ENCODE measurements around the gene ITGB5. TPM values are rescaled to one million over a fixed set of nuclear protein-coding genes. Genes with fewer than 3 reads are reported as not detected.

ITGB5 gene
- polyA plus RNA-seq, 10 donors, result 14.3 to 62.0 (median 24.1) TPM

DNA sequence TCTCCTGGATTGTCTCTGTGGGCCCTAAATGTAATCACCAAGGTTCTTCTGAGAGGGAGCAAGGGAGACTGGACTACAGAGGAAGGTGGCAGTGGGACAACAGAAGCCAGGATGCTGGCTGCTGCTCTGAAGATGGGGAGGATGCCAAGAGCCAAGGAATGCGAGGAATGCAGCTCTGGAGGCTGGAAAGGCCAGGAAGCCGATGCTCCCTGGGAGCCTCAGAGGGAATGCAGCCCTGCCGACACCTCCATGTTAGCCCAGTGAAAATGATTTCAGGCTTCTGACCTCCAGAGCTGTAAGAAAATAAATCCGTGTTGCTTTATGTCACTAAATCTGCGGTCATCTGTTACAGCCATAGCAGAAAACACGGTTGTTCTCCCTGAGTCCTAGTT, 112.8 kb downstream of the ITGB5 start:
- peak in 2 of 3 donors; percentile 70 to 72 for DNase-seq

DNA sequence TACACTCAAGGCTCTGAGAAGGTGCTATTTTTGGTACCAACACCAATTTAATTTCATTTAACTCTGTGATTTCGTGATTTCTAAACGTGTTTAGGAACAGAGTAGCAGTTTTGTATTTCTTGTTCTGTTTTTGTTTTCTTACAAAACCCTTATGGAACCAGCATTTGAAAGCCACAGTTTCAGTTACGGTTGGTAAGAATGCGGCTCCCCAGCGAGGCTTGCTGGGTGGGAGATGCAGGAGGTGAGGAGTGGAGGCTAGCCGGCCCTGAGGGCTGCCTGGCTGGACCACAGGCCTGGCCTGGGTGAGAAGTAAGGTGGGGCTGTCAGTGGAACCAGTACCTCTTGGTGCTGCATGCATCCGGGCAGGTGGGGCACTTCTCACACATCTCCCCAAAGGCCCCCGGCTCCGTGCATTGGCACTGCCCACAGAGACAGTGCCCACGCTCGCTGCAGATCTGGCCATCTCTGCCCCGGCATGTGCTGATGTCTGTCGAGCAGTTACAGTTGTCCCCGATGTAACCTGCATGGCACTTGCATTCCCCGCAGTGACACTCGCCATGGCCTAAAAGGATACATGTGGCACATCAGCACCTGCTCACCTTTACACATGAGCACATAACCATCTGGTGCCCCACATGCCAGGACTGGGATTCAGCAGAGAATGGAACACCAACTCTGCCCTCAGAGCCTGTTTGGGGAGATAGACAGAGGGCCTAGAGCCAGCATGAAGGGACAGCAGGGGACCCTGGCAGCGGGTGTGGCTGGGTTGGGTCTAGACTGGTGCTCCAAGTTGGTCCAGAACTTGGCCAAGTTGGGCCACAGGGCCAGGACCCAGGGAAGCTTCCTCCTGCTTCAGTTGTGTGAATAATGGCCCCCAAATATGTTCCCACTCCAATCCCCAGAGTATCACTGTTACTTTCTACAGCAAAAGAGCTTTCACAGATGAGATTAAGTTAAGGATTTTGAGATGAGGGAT, 113.5 kb downstream of the ITGB5 start:
- no peak for DNase-seq

- peak; percentile 81 to 92 (median 85) for DNase-seq
Measured at GRCh38 chr3:124772081-124772831, 114.9 kb downstream of the ITGB5 start.

- DNase-seq, result no peak
Measured at GRCh38 chr3:124771083-124771445, 116.1 kb downstream of the ITGB5 start.

GRCh38 chr3:124770336-124771082, 116.7 kb downstream of the ITGB5 start:
- DNase-seq, result peak in 2 of 3 donors; percentile 42 to 68

DNA sequence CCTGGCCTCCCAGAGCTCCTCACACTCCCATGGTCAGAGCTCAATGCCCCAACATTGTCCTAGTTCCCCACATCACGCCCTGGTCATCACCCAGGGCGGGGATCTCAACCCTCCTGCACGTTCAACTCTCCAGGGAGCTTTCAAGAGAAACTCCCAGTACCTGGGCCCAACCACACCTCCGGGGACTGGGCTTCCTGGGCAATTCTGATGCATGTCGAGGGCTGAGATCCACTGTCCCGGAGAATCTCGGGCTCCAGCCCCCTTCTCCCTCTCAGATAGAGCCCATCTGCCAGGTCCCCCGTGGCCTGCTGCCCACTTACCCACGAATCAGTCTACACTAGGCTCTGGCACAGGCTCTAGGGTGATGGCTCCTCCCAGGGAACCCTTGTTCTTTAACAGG, 117.7 kb downstream of the ITGB5 start:
- no peak for DNase-seq

DNA sequence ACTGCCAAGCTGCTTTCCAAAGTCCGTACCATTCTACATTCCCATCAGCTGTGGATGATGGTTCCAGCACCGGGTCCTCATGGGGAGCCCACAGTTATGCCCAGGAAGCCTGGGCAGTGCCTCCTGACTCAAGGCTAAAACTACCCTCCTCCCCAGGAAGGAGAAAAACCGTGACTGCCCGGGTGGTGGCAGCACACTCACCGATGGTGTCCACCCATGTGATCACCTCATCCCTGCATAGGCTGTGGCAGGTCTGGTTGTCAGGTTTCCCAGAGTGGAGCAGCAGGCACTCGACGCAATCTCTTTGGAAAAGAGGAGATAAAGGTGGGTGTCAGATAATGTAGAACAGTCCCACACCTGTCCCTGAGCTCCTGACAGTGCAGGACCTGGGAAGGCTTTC, 118.4 kb downstream of the ITGB5 start:
- DNase-seq, result no peak

GRCh38 chr3:124767691-124768090, 119.5 kb downstream of the ITGB5 start:
- no peak for DNase-seq

DNA sequence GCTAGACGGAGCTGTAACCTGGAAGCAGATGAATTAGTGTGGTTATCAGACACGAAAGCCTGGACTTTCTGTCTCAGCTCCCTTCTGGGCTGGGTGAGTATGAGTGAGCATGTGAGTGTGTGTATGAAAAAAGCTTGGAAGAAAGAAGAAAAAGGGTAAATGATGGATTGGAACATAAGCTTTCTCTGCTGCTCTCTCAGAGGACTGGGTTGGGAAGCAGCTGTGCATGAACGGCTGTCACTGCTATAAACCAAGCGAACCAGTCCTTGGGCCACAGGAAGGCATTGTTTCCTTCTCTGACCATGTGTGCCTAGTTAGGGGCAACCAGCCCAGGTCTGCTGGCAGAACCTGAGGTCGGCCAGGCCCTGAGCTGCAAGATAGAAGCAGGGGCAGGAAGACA, 119.9 kb downstream of the ITGB5 start:
- DNase-seq, result no peak

GRCh38 chr3:124766113-124767095, 120.8 kb downstream of the ITGB5 start:
- no peak for DNase-seq

GRCh38 chr3:124765197-124765840, 121.8 kb downstream of the ITGB5 start:
- DNase-seq, result no peak

DNA sequence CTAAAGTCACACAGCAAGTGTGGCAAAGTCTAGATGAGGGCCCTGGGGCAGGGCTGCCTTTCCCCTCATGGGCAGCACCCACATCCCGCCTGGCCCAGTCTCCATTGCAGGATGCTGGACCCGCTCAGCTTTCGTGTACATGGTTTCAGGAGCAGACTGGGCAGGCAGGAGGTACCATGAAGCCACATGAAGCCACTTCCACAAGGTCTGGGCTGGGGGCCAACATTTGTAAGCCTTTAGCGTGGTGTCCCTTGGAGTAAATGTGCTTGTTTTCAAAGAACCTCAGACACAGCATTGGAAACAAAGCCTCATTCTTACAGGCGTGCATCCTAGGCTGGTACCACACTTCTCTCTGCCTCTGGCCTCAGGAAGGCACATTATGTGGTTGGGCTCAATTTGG, 122.4 kb downstream of the ITGB5 start:
- DNase-seq, result no peak

DNA sequence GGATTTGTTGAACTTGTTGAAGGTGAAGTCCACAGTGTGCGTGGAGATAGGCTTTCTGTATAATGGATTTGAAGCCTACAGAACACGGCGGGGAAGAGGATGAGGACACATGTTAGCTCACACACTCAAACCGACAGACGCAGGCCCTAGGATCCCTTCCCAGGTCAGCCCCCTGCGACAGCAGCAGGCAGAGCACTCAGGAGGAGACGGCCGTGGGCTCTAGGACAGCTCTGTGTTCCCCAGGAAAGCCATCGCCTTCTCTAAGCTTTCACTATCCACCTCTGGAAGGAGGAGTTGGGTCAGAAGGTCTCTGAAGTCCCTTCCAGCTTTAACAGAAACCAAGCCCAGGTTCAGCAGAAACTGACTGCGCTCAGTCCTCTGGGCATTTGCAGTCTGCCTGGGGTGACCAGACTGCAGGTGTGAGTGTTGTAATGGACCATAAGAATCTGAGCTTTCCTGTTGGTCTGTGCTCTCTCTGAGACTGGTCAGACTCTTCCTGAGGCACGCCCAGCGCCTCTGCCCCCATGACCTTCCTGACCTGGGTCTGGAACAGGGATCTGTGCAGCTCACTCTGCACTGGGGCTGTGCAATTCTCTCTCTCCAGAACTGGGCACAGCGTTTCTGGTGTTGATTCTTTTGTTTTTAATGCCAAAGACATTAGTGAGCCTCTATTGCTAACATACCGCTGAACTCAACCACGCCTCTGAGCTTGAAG, 123.4 kb downstream of the ITGB5 start:
- peak in 1 of 3 donors; percentile 1 for DNase-seq

DNA sequence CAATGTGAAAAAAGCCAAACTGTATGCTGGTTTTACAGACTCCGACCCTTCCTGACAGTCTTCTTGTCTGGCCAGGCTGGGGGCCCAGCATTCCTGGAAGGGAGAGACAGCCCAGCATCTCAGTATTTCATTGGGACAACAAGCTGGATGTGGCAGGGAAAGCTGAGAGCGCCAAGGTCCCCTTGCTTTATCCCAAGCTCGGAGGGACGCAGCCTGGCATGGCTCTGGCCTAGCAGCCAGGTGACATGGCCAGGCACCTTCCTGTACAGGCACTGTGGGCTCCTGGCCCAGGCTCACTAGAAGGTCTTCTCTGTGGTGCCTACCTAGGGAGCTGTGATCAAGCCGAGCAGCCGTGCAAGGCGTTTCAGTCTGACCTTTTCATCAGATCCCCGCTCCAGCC, 124.0 kb downstream of the ITGB5 start:
- no peak for DNase-seq

DNA sequence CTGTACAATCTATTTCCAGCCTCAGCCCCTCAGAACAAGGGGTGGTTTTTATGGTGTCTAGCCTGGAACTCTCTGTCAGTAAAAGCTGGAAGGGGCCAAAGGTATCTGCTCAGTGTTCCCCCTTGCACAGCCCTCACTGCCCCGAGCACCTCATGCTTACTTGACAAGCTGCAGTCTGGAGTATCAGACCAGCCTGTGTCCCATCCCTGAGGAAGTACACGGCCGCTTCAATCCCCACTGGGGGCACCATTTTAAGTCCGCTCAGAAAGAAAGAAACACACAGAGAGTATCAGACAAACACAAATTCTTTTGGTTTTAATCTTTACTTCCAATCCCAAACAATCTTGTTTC, 124.5 kb downstream of the ITGB5 start:
- DNase-seq, result peak in 1 of 3 donors; percentile 1

GRCh38 chr3:124761935-124762660, 125.1 kb downstream of the ITGB5 start:
- peak in 1 of 3 donors; percentile 12 for DNase-seq

GRCh38 chr3:124761250-124761796, 125.8 kb downstream of the ITGB5 start:
- peak; percentile 72 to 90 (median 87) for DNase-seq

- peak in 2 of 3 donors; percentile 26 to 34 for DNase-seq
Measured at GRCh38 chr3:124760601-124761000, 126.6 kb downstream of the ITGB5 start.
